HEK293T (cell line): ENCODE results near the gene KXD1.
A peak's percentile ranks its signal among the peaks of the same experiment; 100 is the strongest.

Experiments
- CTCF ChIA-PET: fragments of 350-600 bp; formaldehyde crosslinking; extraction: SDS; loops from one replicate; lab custom pipeline; 2021; ENCODE audit warnings: antibody characterized with exemption, inconsistent platforms; lab: Yijun Ruan, JAX
- POLR2A ChIA-PET: fragments of 350-600 bp; formaldehyde crosslinking; extraction: SDS; loops from one replicate; lab custom pipeline; 2020; ENCODE audit warnings: antibody characterized with exemption, inconsistent platforms; lab: Yijun Ruan, JAX
- DNase-seq: peaks from one replicate; pipeline ENCODE4 v3.0.0; 2012; ENCODE audit warnings: mixed read lengths; ENCODE audit errors: extremely low spot score
- ARNT ChIP-seq: fragments of 450-650 bp; IDR thresholded peaks from 2 replicates; pipeline ENCODE4 v1.6.1; 2017; ENCODE audit warnings: mild to moderate bottlenecking
- BHLHE40 ChIP-seq: fragments of 450-650 bp; IDR thresholded peaks from 2 replicates; pipeline ENCODE4 v1.6.1; 2016; ENCODE audit warnings: mild to moderate bottlenecking, moderate library complexity, borderline replicate concordance
- CTBP1 ChIP-seq: fragments of 450-650 bp; IDR thresholded peaks from 2 replicates; pipeline ENCODE4 v1.6.1; 2016; ENCODE audit warnings: borderline replicate concordance
- ELF4 ChIP-seq: fragments of 450-650 bp; IDR thresholded peaks from 2 replicates; pipeline ENCODE4 v1.6.1; 2017; ENCODE audit warnings: antibody characterized with exemption
- FOXA1 ChIP-seq: fragments of 450-650 bp; IDR thresholded peaks from 2 replicates; pipeline ENCODE4 v1.6.1; 2016; ENCODE audit warnings: mild to moderate bottlenecking
- FOXK2 ChIP-seq: fragments of 450-650 bp; IDR thresholded peaks from 2 replicates; pipeline ENCODE4 v1.6.1; 2016; ENCODE audit warnings: mild to moderate bottlenecking
- FOXM1 ChIP-seq: fragments of 450-650 bp; IDR thresholded peaks from 2 replicates; pipeline ENCODE4 v1.6.1; 2017; ENCODE audit warnings: mild to moderate bottlenecking, borderline replicate concordance
- HDGF ChIP-seq: fragments of 450-650 bp; IDR thresholded peaks from 2 replicates; pipeline ENCODE4 v1.6.1; 2017; ENCODE audit warnings: antibody characterized with exemption, borderline replicate concordance
- L3MBTL2 ChIP-seq: fragments of 450-650 bp; conservative IDR thresholded peaks from 2 replicates; pipeline ENCODE4 v1.6.1; 2016; ENCODE audit warnings: mild to moderate bottlenecking
- LEF1 ChIP-seq: fragments of 450-650 bp; IDR thresholded peaks from 2 replicates; pipeline ENCODE4 v1.6.1; 2017; ENCODE audit warnings: mild to moderate bottlenecking, borderline replicate concordance
- NFRKB ChIP-seq: fragments of 450-650 bp; IDR thresholded peaks from 2 replicates; pipeline ENCODE4 v1.6.1; 2016; ENCODE audit warnings: mild to moderate bottlenecking, moderate library complexity
- PKNOX1 ChIP-seq: fragments of 450-650 bp; IDR thresholded peaks from 2 replicates; pipeline ENCODE4 v1.6.1; 2016
- SP1 ChIP-seq: fragments of 450-650 bp; IDR thresholded peaks from 2 replicates; pipeline ENCODE4 v1.6.1; 2017
- SUZ12 ChIP-seq: fragments of 450-650 bp; IDR thresholded peaks from 2 replicates; pipeline ENCODE4 v1.6.1; 2016; ENCODE audit warnings: mild to moderate bottlenecking
- TARDBP ChIP-seq: fragments of 450-650 bp; IDR thresholded peaks from 2 replicates; pipeline ENCODE4 v1.6.1; 2016
- ZNF384 ChIP-seq: fragments of 450-650 bp; IDR thresholded peaks from 2 replicates; pipeline ENCODE4 v1.6.1; 2016

The KXD1 gene

GRCh38 chr19:18557411-18558201 is at the start of gene KXD1:
KXD1 (plus strand) TSS chr19:18557870; CDS start chr19:18562057, 4,187 bp downstream.
- CTCF ChIA-PET, result interaction anchor here (0.7 to 2.1 kb wide), 3 partner anchors 31 to 429 kb away, joined by 3 to 5 read pairs (median 4); partner anchors contain the start of gene REX1BD
- POLR2A ChIA-PET, result interaction anchor here (0.6 to 4.4 kb wide), 16 partner anchors 10 to 130 kb away, joined by 3 to 32 read pairs (median 4); partner anchors contain the start of genes FKBP8, REX1BD and UBA52
- TF ChIP-seq L3MBTL2, result no peak
- TF ChIP-seq FOXK2, result no peak
- peak; percentile 99 for TF ChIP-seq TARDBP
- TF ChIP-seq BHLHE40, result no peak
- no peak for TF ChIP-seq NFRKB
- TF ChIP-seq ZNF384, result peak; percentile 90
- peak; percentile 73; the same call in 1 of the 2 replicates for TF ChIP-seq ELF4
- DNase-seq, result peak; percentile 95

- TF ChIP-seq SP1, result no peak
- POLR2A ChIA-PET, result interaction anchor here (1.5 kb wide), 1 partner anchor 63 kb away, joined by 4 read pairs; the partner anchor contains the start of gene UBA52
- no peak for DNase-seq
- CTCF ChIA-PET, result interaction anchor here (0.6 to 1.2 kb wide), 2 partner anchors 11 to 80 kb away, joined by 3 read pairs; no protein-coding TSS in a partner anchor
Observed at GRCh38 chr19:18508585-18508984, 49.1 kb upstream of the KXD1 start.

- ChIA-PET POLR2A (interaction anchor here (1.2 to 1.5 kb wide), 2 partner anchors 10 to 62 kb away, joined by 3 to 4 read pairs; partner anchors contain the start of gene UBA52), CTCF (interaction anchor here (0.9 to 1.4 kb wide), 3 partner anchors 10 to 23 kb away, joined by 3 to 5 read pairs (median 3); no protein-coding TSS in a partner anchor)
- TF ChIP-seq HDGF (no peak), LEF1 (no peak), SP1 (no peak), CTBP1 (no peak), FOXM1 (no peak), BHLHE40 (no peak), PKNOX1 (no peak), FOXA1 (no peak), SUZ12 (no peak), FOXK2 (no peak), L3MBTL2 (no peak), TARDBP (no peak), ARNT (no peak), ELF4 (no peak), ZNF384 (no peak), NFRKB (no peak)
Observed at GRCh38 chr19:18510216-18510615, 47.5 kb upstream of the KXD1 start.

GRCh38 chr19:18513868-18514267 is 43.8 kb upstream of the KXD1 start:
- no peak for DNase-seq
- TF ChIP-seq HDGF, result no peak
- no peak for TF ChIP-seq FOXK2
- TF ChIP-seq CTBP1, result no peak
- no peak for TF ChIP-seq L3MBTL2
- TF ChIP-seq PKNOX1, result no peak
- TF ChIP-seq ARNT, result no peak
- TF ChIP-seq BHLHE40, result no peak
- ChIA-PET CTCF (no interaction called here), POLR2A (interaction anchor here (2.4 kb wide), 1 partner anchor 75 kb away, joined by 7 read pairs; the partner anchor contains the start of gene REX1BD)

More at GRCh38 chr19:18510216-18510615, 47.5 kb upstream of the KXD1 start:
- DNase-seq, result no peak

GRCh38 chr19:18514800-18515682 is 42.6 kb upstream of the KXD1 start:
- ChIA-PET CTCF (interaction anchor here (1.3 kb wide), 1 partner anchor 27 kb away, joined by 5 read pairs; no protein-coding TSS in a partner anchor), POLR2A (interaction anchor here (2.4 kb wide), 1 partner anchor 74 kb away, joined by 7 read pairs; the partner anchor contains the start of gene REX1BD)
- no peak for DNase-seq
- TF ChIP-seq FOXM1, result no peak
- no peak for TF ChIP-seq SUZ12
- no peak for TF ChIP-seq TARDBP
- TF ChIP-seq CTBP1, result no peak
- no peak for TF ChIP-seq ZNF384
- no peak for TF ChIP-seq HDGF
- TF ChIP-seq PKNOX1, result no peak
- TF ChIP-seq ELF4, result no peak
- no peak for TF ChIP-seq SP1
- no peak for TF ChIP-seq NFRKB
- TF ChIP-seq FOXK2, result no peak
